ENCODE results near the gene EFS. TPM values are rescaled to one million over a fixed set of nuclear protein-coding genes. Genes with fewer than 3 reads are reported as not detected.
A peak's percentile ranks its signal among the peaks of the same experiment; 100 is the strongest.
"Not testable (repeated sequence)": the region's sequence is repeated elsewhere in the genome, so short reads cannot be mapped to it uniquely, and the experiment has no call there.

Gene EFS
- polyA plus RNA-seq, 1 donor from 2014 or later = not detected

DNA sequence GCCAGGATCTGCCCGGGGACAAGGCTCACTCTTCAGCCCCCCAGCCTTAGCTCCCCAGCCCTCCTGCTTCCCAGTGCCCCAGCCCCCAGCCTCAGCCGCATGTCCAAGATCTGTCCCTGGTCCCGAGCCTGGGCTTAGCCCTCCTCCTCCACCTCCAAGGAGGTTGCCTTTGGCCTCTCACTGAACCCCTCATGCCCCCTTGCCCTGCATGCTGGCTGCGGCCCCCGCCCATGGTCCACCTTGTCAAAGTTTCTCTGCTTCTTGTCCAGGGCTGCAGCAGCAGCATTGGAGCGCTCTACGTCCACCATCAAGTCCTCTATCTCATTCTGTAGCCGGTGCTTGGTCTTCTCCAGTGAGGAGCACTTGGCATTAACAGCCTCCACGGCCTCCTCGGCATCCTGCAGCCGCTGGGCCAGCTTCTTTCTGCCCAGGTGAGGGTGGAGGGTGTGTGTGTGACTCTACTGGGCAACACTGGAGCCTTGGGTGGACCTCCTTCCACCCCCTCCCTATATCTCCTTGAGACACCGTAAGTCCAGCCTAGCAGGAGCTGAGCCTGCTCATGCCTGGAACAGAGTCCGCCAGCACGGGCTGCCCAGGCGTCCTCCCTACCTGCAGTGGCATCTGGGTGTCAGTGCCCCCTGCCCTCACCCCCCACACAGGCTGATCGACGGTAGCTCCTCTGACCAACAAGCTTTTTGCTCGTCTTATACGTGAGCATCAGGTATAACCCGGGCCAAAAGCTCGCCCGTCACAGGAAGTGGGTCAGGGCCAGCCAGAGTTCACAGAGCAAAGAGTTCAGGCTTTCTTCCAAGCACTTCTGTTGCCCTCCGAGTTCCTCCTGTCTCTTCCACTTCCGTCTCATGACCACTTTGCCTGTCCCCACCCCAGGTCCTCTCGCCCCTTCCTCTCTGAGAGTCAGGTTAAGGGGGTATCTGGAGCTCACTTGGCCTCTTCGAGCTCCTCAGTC, 23.2 kb upstream of the EFS start:
- Mint-ChIP-seq H3K9me3 (no peaks in the 10 kb centered on the region), H3K4me3 (no peak overlapping the region), H3K36me3 (no peaks in the 10 kb centered on the region), H3K27me3 (peaks cover 17% of the 10 kb centered on the region), H3K4me1 (no peaks in the 10 kb centered on the region), H3K27ac (no peak overlapping the region)

GRCh38 chr14:23386999-23387398, 22.0 kb upstream of the EFS start:
- Mint-ChIP-seq H3K27me3 (peaks cover 23% of the 10 kb centered on the region), H3K4me3 (no peak overlapping the region), H3K4me1 (no peaks in the 10 kb centered on the region), H3K27ac (no peak overlapping the region), H3K36me3 (no peaks in the 10 kb centered on the region), H3K9me3 (no peaks in the 10 kb centered on the region)

DNA sequence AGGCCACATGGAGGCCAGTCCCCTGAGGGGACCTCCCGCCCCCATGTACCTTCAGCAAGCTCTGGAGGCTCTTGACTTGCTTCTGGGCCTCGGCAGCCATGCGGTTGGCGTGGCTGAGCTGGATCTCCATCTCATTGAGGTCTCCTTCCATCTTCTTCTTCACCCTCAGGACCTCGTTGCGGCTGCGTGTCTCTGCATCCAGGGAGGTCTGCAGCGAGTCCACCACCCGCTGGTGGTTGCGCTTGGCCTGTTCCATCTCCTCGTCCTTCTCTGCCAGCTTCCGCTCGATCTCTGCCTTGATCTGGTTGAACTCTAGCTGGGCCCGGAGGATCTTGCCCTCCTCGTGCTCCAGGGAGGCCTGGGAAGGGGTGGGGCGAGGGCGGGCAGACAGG, 21.3 kb upstream of the EFS start:
- H3K9me3 Mint-ChIP-seq, H3K36me3 Mint-ChIP-seq, H3K4me1 Mint-ChIP-seq, H3K27ac Mint-ChIP-seq, H3K4me3 Mint-ChIP-seq: not testable (repeated sequence)
- H3K27me3 Mint-ChIP-seq = peaks cover 30% of the 10 kb centered on the region

DNA sequence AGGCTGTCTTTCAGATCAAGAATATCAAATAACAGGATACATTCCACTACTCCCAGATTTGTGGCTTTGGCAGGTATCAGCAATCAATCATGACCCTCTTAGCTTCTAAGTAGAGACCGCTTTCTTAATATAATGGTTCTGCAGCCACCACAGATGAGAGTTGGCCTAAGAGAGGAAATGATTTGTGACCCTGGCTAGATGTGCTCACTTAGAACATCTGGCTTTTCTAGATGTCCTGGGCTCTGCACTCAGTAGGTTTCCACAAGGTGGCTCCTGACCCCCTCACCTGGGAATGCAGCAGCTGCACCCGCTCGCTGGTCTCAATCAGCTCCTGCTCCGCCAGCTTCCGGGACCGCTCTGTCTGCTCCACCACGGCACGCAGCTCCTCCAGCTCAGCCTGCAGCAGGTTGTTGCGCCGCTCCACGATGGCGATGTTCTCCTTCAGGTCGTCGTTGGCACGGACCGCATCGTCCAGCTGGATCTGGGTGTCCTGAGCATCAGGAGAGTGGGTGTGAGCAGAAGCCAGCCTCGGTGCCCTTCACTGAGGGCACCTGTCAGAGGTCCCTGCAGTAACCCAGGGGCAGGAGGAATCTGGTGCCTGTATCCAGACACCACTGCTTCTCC, 20.8 kb upstream of the EFS start:
- Mint-ChIP-seq H3K36me3 (no peaks in the 10 kb centered on the region), H3K4me1 (no peaks in the 10 kb centered on the region), H3K27me3 (peaks cover 29% of the 10 kb centered on the region), H3K27ac (no peak overlapping the region), H3K4me3 (no peak overlapping the region), H3K9me3 (no peaks in the 10 kb centered on the region)

DNA sequence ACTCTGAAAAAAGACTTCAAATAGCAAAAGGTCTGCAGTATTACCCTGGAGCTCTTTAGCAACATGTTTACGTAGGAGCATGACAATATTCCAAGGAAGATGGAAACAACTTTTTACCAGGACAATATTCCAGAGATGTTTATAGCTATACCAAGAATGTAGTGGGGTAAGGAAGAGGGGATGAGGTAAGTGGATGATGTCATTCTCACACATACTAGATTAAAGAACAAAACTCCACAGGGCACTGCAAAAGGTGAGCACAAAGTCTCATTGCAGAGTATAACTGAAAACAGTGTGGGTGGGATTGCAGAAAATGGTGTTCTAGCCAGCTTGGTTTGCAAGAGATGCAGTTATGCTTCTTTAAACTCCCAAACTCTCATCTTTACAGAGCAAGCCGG, 20.3 kb upstream of the EFS start:
- Mint-ChIP-seq H3K4me3 (no peak overlapping the region), H3K9me3 (no peaks in the 10 kb centered on the region), H3K27me3 (peaks cover 28% of the 10 kb centered on the region), H3K36me3 (no peaks in the 10 kb centered on the region), H3K27ac (no peak overlapping the region), H3K4me1 (no peaks in the 10 kb centered on the region)

GRCh38 chr14:23384364-23385080, 19.6 kb upstream of the EFS start:
- H3K4me3 Mint-ChIP-seq = peak overlapping the region in 1 of 4 donors; percentile 65
- no peak overlapping the region for H3K27ac Mint-ChIP-seq
- no peaks in the 10 kb centered on the region for H3K36me3 Mint-ChIP-seq
- peaks cover 27% of the 10 kb centered on the region for H3K27me3 Mint-ChIP-seq
- H3K9me3 Mint-ChIP-seq = no peaks in the 10 kb centered on the region
- no peaks in the 10 kb centered on the region for H3K4me1 Mint-ChIP-seq

GRCh38 chr14:23382731-23383440, 17.9 kb upstream of the EFS start:
- Mint-ChIP-seq H3K36me3 (no peaks in the 10 kb centered on the region), H3K4me1 (no peaks in the 10 kb centered on the region), H3K27ac (peak overlapping the region in 1 of 3 donors; percentile 37), H3K4me3 (no peak overlapping the region), H3K27me3 (peaks cover 23% of the 10 kb centered on the region), H3K9me3 (no peaks in the 10 kb centered on the region)

DNA sequence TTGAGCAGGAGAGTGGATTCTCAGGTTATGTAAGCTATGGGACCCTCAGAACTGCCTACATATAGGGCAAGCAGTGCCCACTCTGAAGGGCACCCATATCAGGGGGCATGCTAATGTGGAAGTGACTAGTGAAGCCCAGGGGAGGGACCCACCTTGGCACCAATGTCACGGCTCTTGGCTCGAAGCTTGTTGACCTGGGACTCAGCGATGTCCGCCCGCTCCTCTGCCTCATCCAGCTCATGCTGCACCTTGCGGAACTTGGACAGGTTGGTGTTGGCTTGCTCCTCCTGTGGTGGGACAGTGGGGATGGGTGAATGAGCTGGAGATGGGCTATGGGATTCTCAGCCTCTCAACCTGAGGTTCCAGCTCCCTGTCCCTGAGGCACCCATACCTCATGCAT, 17.3 kb upstream of the EFS start:
- Mint-ChIP-seq H3K9me3 (no peaks in the 10 kb centered on the region), H3K4me3 (no peak overlapping the region), H3K4me1 (no peaks in the 10 kb centered on the region), H3K27ac (no peak overlapping the region), H3K27me3 (peaks cover 20% of the 10 kb centered on the region), H3K36me3 (no peaks in the 10 kb centered on the region)

DNA sequence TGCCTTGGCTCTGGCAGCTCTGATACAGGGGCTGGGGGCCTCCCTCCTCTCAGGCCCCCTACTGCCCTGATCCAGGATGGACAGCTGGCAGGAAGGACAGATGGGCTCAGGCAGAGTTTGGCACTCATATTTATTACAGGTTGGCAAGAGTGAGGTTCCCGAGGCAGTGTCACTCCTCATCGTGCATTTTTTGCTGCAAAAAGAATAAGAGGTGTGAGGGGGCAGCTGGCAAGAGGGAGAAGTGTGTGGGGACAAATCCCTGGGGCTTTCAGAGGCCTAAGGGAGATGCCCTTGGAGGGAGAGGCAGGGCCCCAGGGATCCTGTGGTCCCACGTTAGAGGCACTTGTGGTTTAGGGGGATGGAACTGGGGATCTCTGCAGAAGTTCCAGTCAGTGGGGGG, 16.9 kb upstream of the EFS start:
- Mint-ChIP-seq H3K4me3 (no peak overlapping the region), H3K27ac (no peak overlapping the region), H3K4me1 (no peaks in the 10 kb centered on the region), H3K9me3 (no peaks in the 10 kb centered on the region), H3K27me3 (peaks cover 20% of the 10 kb centered on the region), H3K36me3 (no peaks in the 10 kb centered on the region)

GRCh38 chr14:23380976-23381375, 16.0 kb upstream of the EFS start:
- Mint-ChIP-seq H3K27me3 (peaks cover 20% of the 10 kb centered on the region), H3K27ac (no peak overlapping the region), H3K4me1 (no peaks in the 10 kb centered on the region), H3K9me3 (no peaks in the 10 kb centered on the region), H3K36me3 (no peaks in the 10 kb centered on the region), H3K4me3 (no peak overlapping the region)

DNA sequence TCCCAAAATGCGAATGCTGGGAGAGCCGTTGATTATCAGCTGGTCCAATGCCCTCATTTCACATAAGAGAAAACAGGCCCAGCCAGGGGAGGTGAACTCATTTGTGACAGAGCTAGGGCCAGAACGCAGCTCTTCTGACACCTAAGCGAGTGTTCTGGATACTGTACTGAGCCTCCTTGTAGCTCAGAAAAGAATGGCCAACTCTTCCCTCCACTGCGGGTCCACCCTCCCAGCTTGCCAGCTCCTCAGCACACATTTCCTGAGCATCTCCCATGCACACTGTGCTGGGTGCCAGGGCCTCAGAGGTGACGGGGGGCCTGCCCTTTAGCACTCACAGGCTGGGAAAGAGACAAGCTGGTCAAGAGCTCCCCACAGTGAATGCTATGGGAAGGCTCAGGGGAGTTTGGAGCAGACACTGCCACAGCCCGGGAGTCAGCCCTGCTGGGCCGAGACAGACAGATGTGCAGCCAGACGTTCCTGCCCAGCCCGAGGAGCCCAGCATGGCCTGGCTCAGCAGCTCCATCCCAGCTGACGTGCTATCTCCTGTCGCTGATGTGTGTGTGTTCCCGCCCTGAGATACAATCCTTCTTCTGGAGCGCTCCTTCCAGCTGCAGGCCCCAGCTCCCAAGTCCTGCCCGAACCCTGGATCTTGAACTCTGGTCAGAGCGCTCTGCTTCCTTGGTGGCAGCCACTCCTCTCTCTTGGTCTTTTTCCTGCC, 15.4 kb upstream of the EFS start:
- Mint-ChIP-seq H3K36me3 (no peaks in the 10 kb centered on the region), H3K27me3 (peaks cover 20% of the 10 kb centered on the region), H3K4me1 (no peaks in the 10 kb centered on the region)

DNA sequence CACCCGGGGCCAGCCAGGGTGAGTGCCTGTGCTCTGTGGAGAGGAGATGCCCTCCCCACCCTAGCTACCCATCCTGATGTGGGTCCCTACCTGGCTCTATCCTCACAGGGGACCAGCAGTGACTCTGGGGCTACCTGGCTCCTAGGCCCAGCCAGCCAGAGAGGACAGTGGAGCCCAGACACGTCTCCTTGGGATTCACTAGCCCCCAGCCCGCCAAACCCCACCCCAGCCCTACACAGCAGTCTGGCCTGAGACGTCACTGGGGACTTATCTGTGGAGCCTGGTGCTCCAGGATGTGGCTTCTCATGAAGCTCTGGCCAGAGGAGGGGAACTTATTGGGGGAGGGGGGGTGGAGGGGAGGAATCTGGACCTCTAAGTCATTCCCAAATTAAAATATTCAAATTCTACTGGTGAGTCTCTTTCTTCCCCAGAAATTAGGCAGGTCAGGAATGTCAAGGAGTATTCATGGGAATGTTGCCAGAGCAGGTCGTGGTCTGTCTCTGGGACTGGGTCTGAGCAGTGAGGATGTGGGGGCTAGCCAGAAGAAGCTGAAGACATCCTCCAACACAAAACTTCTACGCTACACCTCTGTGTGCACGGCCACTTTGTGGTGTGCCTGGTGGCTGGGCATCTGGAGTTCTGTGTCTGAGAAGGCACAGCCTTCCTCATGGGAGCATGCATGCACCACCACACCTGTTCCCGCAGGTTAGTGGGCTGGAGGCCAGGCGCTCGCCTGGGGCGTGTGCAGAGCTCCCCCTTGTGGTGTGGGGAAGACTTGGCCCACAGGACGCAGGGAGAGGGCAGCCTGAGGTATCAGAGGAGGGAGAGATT, 14.6 kb upstream of the EFS start:
- no peaks in the 10 kb centered on the region for H3K9me3 Mint-ChIP-seq
- no peaks in the 10 kb centered on the region for H3K36me3 Mint-ChIP-seq
- H3K27me3 Mint-ChIP-seq = peaks cover 15% of the 10 kb centered on the region
- H3K4me3 Mint-ChIP-seq = no peak overlapping the region
- no peak overlapping the region for H3K27ac Mint-ChIP-seq
- no peaks in the 10 kb centered on the region for H3K4me1 Mint-ChIP-seq

More for the DNA sequence above, 15.4 kb upstream of the EFS start:
- H3K9me3 Mint-ChIP-seq = no peaks in the 10 kb centered on the region
- no peak overlapping the region for H3K27ac Mint-ChIP-seq
- H3K4me3 Mint-ChIP-seq = no peak overlapping the region

- Mint-ChIP-seq H3K27ac (no peak overlapping the region), H3K4me3 (no peak overlapping the region), H3K9me3 (no peaks in the 10 kb centered on the region), H3K4me1 (no peaks in the 10 kb centered on the region), H3K36me3 (no peaks in the 10 kb centered on the region), H3K27me3 (peaks cover 15% of the 10 kb centered on the region)
These were observed 13.7 kb upstream of the EFS start for GRCh38 chr14:23378612-23379220.
